ENCODE results near the gene OGFR.

OGFR gene

GRCh38 chr20:62816031-62816883 is 11.6 kb downstream of the OGFR start:
- DNase-seq, result no peak

GRCh38 chr20:62816884-62817873 is 12.5 kb downstream of the OGFR start, which contains the start of gene COL9A3:
TSS of gene COL9A3 (plus strand) at chr20:62817050. CDS start at chr20:62817065, 15 bp downstream.
- no peak for DNase-seq

GRCh38 chr20:62817975-62818591 is 13.4 kb downstream of the OGFR start:
- DNase-seq, result no peak

GRCh38 chr20:62818592-62819493 is 14.2 kb downstream of the OGFR start:
- peak; percentile 54 for DNase-seq

GRCh38 chr20:62819494-62820174 is 15.0 kb downstream of the OGFR start:
- no peak for DNase-seq

GRCh38 chr20:62820208-62820961 is 15.8 kb downstream of the OGFR start:
- no peak for DNase-seq

- no peak for DNase-seq
Measured at GRCh38 chr20:62820962-62821725, 16.5 kb downstream of the OGFR start.

GRCh38 chr20:62821726-62822210 is 17.1 kb downstream of the OGFR start:
- DNase-seq, result no peak

- DNase-seq, result no peak
Measured at GRCh38 chr20:62822239-62822787, 17.7 kb downstream of the OGFR start.

- peak; percentile 91 for DNase-seq
Measured at GRCh38 chr20:62822788-62823651, 18.4 kb downstream of the OGFR start.

GRCh38 chr20:62823688-62824475 is 19.2 kb downstream of the OGFR start:
- DNase-seq, result no peak

GRCh38 chr20:62824476-62825332 is 20.1 kb downstream of the OGFR start:
- DNase-seq, result peak; percentile 50

GRCh38 chr20:62825333-62825985 is 20.8 kb downstream of the OGFR start:
- DNase-seq, result no peak

- no peak for DNase-seq
Measured at GRCh38 chr20:62825986-62826645, 21.5 kb downstream of the OGFR start.

- DNase-seq, result no peak
Measured at GRCh38 chr20:62826646-62827310, 22.1 kb downstream of the OGFR start.

All from hematopoietic multipotent progenitor cell treated with erythropoietin and hydrocortisone succinate and interleukin-3 and kit ligand, for 8 days (in vitro differentiated cells).